Measurements from ENCODE around the gene GGACT.

GGACT gene

DNA sequence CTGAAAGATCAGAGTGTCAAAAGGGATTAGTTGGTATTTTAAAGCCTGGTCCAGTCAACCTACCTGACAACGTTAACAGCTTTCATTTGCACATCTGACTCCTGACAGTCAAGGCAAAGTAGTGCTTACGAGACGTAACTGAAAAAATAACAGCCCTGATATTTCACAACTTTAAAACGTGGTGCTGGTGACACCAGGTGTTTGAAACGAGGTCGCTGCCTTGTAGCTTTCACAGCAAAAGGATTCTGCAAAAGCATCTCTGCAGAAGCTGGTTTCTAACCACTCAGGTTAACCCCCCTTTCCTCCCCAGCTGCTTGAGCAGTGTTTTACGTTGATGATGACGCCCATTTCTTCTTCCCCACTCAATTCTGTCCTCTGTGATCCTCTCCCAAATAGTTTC is 23.3 kb downstream of the GGACT start:
- no peak overlapping the region for H3K4me3 ChIP-seq (ENCODE audit: low read depth, low read length)
- no peak for TF ChIP-seq CTCF (IDR thresholded peaks at IDR 0.05; ENCODE audit: borderline replicate concordance, insufficient read depth, low read depth, low read length)

GRCh38 chr13:100564444-100565223 is 24.0 kb downstream of the GGACT start:
- TF ChIP-seq CTCF (IDR thresholded peaks at IDR 0.05; ENCODE audit: borderline replicate concordance, insufficient read depth, low read depth, low read length): no peak
- H3K4me3 ChIP-seq (ENCODE audit: low read depth, low read length): no peak overlapping the region

- no peak for TF ChIP-seq CTCF (IDR thresholded peaks at IDR 0.05; ENCODE audit: borderline replicate concordance, insufficient read depth, low read depth, low read length)
- H3K4me3 ChIP-seq (ENCODE audit: low read depth, low read length): no peak overlapping the region
Measured at GRCh38 chr13:100563779-100564178, 24.8 kb downstream of the GGACT start.

- H3K4me3 ChIP-seq (ENCODE audit: low read depth, low read length): no peak overlapping the region
- no peak for TF ChIP-seq CTCF (IDR thresholded peaks at IDR 0.05; ENCODE audit: borderline replicate concordance, insufficient read depth, low read depth, low read length)
Measured at GRCh38 chr13:100561599-100562204, 26.9 kb downstream of the GGACT start.

DNA sequence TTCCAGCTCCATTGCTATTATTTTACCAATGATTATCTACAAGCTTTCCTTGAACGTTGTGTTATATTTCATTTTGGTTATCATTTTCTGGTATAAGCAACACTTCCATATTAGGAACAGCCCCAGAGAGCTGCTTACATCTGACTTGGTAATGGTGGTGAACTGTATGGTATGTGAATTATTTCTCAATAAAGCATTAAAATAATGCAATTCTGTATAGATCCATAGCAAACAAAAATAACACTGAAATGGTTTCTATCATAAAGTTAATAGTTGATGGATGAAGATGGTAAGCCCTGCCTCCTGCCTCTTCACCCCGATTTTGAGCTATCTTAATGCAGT is 27.5 kb downstream of the GGACT start:
- TF ChIP-seq CTCF (IDR thresholded peaks at IDR 0.05; ENCODE audit: borderline replicate concordance, insufficient read depth, low read depth, low read length): no peak
- no peak overlapping the region for H3K4me3 ChIP-seq (ENCODE audit: low read depth, low read length)

DNA sequence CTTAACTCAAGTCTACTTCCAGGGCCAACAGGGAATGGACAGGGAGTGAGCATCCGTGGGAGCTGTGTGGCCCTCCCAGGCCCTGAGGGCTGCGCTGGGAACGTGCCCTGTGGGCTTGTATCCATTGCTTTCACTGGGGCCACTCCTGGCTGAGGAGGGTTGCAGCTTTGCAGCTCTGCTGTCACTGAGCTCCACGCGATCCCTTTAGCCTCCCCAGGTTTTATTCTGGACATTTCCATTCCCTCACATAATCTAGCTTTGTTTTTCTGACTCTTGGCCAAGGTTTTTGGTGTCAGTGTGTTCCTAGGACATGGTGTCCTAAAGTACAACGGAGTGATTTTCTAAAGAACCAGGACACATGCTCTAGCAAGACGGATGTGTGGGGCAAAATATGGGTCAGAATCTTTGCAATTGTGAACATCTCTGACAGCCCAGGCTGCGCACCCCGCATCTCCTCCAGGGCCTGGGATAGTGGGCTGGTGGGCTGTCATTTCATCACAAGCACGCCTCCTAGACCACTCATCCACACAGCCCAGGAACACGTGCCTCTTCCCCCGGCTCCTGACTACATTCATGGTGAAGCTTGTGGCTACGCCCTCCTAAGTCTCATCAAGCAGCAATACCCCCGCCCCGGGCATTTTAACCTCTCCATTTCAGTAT is 28.0 kb downstream of the GGACT start:
- H3K4me3 ChIP-seq (ENCODE audit: low read depth, low read length): no peak overlapping the region
- TF ChIP-seq CTCF (IDR thresholded peaks at IDR 0.05; ENCODE audit: borderline replicate concordance, insufficient read depth, low read depth, low read length): no peak
